ENCODE results near the gene MSN.
"Not testable (repeated sequence)": the region's sequence is repeated elsewhere in the genome, so short reads cannot be mapped to it uniquely, and the experiment has no call there.

MSN gene

DNA sequence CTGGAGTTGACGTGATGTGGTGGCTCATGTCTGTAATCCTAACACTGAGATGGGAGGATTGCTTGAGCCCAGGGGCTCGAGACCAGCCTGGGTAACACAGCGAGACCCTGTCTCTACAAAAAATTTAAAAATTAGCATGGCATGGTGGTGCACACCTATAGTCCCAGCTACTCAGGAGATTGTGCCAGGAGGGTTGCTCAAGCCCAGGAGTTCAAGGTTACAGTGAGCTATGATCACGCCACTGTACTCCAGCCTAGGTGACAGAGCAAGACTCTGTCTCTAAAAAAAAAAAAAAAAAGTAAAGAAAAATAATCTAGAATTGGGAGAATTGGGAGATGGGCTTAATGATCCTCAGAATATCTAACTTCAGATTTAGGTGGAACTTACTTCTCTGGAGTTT is 51.1 kb downstream of the MSN start:
- DNase-seq, result no peak

DNA sequence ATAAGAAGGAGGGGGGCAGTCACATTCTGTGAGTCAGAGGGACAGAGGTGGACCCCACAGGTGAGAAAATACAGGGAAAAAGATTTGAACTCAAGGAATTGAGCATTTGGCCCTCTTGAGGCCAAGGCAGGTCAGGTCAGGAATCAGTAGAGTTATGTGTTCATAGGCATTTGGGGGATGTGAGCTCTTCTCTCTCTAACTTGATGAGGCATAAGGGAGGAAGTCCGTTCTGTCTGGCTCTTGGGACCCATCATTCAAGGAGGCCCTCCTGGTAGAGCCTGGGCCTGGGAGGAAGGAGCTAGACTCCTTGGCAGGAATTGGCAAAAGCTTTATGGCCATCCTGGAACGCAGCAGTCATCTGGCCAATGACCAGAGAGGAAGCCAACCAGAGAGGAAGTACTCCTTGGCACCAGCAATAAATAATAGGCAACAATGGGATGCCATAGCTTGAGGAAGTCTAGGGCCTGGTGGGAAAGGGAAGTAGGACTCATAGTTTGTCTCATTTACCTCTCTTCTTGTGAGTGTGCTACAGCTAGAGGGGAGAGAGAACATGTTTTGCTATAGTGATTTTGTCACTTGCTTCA is 53.0 kb downstream of the MSN start:
- DNase-seq, result no peak

DNA sequence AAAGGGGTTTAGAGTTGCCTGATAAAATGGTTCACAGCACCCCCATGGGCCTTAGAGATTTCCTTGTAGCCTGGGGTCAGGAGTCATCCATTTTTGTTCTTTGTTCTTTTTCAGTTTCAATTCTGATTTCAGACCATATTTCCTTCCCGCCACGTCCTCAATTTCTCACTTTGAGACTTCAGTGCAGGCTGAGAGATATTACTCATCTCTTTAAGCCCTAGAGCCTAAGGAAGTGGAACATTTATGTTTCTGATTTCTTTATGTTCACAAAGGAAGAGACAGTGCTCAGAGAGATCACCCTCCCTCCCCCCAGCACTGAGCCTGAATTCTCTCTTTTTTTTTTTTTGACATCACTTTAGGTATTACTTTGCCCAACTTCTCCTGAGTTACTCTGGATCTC is 56.3 kb downstream of the MSN start:
- DNase-seq, result no peak

DNA sequence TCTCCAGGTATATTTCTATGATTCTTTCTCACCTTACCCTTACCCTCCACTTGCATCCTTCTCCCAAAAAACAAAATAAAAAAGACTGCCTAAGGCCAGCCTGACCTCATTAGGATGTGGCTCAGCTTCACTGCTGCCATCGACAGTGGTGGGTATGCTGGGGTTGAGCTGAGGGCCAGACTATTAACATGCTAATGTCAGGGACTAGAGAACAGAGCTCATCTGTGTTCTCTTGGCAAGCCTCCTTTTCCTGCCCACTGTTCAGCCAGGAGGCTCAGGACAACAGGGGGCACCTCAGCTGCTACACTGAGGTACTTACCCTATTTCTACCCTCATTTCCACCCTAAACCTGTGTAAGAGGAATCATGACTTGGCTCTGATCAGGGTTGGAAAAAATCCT is 59.3 kb downstream of the MSN start:
- DNase-seq, result peak in 16 of 51 donors; percentile 0 to 34 (median 6)

DNA sequence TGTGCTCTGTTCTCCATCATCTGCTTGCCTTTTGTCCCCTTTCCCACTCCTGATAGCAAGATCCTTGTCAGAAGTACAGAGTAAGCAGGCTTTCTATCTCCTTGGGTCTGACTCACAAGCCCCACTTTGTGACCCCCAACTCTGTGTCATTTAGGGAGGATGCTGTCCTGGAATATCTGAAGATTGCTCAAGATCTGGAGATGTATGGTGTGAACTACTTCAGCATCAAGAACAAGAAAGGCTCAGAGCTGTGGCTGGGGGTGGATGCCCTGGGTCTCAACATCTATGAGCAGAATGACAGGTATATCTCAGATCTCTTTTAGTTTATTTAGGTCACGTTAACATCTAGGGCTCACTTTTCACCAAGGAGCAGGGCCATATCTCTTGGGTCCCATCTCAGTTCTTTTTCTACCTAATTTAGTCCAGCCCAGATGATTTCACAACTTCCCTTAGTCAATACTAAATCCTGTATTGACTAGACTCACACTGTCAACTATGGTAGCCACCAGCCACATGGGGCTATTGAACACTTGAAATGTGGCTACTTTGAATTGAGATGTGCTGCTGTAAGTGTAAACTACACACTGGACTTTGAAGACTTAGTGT is 64.3 kb downstream of the MSN start:
- no peak for DNase-seq

DNA sequence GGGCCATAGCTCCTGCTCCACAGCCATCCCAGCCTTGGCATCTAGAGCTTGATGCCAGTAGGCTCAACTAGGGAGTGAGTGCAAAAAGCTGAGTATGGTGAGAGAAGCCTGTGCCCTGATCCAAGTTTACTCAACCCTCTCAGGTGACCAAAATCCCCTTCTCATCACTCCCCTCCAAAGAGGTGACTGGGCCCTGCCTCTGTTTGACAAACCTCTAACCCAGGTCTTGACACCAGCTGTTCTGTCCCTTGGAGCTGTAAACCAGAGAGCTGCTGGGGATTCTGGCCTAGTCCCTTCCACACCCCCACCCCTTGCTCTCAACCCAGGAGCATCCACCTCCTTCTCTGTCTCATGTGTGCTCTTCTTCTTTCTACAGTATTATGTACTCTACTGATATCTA is 73.5 kb downstream of the MSN start:
- no peak for DNase-seq

DNA sequence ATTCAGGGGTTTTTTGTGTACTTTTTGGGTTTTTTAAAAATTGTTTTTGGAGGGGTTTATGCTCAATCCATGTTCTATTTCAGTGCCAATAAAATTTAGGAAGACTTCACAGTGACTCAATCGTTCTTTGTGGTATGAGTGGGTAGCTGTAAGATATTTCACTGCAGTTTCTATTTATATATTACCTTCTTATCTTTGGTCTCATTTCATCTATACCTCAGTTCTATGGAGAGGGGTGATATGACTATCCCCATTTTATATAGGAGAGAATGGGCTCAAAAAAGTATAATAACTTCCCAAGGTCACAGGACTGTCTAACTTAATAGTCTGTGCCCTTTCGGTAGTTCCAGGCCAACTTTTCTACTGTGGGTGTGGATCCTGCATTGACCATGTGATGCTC is 74.4 kb downstream of the MSN start:
- DNase-seq, result no peak

DNA sequence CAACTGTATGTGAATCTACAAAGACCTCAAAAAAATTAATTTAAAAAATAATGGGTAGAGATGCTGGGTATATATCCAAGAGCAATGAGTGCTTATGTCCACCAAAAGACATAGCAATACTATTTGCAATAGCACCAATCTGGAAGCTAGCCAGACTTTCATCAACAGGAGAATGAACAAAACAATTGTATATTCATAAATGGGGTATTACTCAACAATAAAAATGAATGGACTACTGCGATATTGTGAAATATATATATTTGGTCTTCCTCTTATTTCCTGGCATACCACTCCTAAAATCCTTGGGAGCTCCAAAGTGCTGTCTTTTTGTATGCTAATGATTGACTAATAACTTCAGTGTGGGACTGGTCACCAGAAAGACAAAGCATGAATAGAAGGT is 77.5 kb downstream of the MSN start:
- DNase-seq, result no peak

DNA sequence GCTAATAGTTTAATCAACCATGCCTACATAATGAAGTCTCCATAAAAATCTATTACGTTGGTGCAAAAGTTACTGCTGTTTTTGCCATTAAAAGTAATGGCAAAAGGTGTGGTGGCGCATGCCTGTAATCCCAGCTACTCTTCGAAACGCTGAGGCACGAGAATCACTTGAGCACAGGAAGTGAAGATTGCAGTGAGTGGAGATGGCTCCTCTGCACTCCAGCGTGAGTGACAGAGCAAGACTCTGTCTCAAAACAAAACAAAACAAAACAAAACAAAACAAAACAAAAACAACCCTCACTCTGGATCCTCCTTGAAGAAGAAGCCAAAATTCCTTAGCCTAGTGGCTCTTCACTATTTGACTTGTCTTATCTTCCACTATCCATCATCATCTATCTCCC is 78.0 kb downstream of the MSN start:
- DNase-seq, result no peak

DNA sequence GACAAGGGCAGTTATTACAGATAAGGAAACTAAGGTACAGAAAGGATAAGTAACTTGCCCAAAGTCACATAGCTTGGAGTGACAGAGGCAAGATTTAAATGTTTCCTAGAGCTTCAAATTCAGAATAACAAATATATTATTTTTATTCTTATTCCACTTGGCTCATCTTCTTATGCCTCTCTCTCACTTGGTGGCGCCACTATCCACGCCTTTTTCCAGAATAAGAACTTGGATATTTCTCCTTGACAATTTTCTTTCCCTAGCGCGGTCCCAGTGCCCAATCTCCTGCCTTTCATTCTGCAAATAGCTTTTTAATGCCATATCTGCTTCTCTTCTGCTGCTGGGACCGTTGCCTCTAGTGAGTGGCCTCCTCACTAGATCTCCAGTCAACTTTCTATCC is 78.5 kb downstream of the MSN start:
- no peak for DNase-seq

DNA sequence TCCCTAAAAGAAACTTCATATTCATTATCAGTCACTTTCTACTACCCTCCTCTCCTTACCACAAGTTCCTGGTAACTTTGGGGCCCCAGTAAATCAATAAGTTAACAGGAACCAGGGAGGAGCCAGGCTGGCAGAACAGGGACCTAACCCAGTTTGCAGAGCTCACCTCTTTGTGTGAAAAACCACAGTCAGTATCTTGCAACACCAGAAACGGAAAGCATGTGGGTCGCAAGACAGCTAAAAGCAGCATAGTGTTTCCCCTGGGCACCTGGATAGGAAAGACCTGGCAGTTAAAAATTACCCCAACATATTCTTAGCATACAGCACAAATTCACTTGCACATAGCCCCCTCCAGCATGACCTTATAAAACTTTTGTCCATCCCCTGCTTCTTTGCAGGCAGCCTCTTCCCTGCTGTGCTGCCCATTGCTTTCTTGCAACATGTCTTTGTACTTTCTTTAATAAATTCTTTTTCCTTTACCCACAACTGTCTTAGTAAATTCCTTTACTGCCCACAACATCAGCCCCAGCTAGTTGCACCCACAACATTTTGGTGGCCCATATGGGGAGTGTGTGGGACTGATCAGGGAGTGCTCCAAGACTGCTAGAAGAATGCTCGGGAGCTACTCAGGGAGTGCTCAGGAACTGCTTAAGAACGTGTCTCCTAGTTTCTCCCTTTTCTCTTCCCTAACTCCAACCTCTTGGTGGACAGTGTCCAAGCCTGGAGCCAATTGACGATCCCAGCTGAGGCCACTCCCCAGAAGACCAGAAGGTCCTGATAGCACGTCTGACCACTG is 83.4 kb downstream of the MSN start:
- no peak for DNase-seq

DNA sequence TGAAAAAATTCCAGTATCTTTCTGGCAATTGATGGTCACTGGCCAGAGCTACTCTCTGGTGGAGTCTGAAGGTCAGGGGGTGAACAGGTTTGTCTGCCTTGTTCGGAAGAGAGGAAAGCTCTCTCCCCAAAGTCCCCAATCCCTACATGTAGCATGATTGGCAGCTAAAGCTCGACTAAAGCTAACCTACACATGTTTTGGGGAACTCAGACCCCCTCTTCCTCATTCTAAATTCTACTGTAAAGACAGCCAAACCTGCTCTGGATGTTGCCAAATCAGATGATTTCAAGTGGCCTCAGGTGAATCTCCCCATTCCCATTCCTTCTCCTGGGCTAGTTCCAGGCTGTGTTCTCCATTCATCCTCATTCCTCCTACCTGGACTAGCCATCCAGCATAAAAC is 84.1 kb downstream of the MSN start:
- peak in 1 of 51 donors; percentile 0 for DNase-seq

DNA sequence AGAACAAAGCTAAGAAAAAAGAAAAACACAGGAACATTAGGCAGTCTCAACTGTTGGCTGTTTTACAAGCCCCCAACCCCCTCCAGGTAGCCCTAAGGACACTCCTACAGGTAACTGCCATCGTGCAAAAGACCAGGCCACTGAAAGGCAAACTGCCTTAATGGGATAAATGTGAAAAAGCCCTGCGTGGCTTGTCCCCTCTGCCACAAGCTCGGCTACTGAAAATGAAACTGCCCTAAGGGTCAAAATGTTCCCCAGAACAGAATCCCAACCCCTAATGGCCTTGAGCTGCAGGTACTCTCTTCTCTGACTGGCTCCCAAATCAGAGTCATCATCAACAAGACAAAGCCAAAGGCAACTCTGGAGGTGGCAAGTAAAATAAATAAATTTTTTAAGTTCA is 84.8 kb downstream of the MSN start:
- no peak for DNase-seq

DNA sequence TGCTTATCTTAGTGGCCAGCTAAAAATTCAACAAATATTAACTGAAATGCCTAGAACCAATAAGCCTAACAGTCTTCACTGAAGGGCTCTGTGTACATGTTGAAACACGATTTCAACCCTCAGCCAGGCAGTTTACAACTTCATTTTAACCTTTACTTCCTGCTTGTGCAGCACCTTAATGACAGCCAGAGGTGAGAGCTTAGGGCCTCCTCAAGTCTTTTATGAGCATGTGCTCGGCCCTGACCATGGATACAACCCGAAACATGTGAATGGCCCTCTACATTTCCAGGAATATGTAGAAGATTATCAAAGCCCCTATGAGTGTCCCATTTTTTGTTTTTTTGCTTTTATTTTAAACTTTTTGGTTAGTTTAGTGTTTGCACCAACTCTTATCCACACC is 88.3 kb downstream of the MSN start:
- DNase-seq, result no peak

DNA sequence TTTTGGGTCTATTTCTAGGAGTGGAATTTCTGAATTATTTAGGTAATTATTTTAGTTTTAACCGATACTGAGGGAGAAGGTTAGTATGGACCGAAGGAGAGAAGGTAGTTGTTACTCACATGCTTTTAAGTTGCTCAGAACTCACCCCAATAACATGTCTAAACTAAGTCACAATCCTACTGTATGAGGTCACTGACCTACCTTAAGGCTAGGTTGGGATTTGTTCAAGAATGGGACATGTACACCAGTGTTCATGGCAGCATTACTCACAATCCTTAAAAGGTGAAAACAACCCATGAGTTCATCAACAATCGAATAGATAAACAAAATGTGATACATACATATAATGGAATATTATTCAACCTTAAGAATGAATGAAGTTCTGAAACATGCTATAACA is 90.5 kb downstream of the MSN start:
- no peak for DNase-seq

DNA sequence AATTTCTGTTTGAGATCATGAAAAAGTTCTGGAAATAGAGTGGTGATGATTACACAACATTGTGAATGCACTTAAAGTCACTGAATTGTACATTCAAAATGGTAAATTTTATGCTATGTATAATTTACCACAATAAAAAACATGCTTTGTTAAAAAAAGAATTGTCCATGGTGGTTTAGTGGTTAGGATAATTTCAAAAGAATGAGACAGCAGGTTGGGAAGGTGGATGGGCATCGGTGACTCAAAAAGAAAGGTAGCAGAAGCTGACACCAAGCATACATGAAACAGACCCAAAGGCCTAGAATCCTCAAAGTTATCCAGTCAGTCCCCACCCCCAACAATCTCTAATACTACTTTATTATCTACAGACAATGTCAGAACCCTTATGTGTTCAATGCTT is 91.1 kb downstream of the MSN start:
- no peak for DNase-seq

DNA sequence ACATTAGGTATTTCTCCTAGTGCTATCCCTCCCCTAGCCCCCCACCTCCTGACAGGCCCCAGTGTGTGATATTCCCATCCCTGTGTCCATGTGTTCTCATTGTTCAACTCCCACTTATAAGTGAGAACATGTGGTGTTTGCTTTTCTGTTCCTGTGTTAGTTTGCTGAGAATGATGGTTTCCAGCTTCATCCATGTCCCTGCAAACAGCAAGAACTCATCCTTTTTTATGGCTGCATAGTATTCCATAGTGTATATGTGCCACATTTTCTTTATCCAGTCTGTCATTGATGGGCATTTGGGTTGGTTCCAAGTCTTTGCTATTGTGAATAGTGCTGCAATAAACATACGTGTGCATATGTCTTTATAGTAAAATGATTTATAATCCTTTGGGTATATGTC is 92.1 kb downstream of the MSN start:
- not testable (repeated sequence) for DNase-seq

DNA sequence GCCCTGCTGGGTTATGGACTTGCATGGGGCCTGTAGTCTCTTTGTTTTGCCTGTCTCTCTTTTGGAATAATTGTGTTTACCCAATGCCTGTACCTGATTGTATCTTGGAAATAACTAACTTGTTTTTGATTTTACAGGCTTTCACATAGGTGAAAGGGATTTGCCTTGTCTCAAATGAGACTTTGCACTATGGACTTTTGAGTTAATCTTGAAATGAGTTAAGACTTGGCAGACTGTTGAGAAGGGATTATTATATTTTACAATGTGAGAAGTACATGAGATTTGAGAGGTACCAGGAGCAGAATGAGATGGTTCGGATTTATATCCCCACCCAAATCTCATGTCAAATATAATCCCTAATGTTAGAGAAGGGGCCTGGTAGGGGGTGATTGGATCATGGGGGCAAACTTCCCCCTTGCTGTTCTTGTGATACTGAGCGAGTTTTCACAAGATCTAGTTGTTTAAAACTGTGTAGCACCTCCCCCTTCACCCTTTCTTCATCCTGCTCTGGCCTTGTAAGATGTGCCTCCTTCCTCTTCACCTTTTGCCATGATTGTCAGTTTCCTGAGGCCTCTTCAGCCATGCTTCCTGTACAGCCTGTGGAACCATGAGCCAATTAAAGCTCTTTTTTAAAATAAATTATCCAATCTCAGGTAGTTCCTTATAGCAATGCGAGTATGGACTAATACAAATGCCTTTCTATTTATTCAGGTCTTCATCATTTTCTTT is 102.3 kb downstream of the MSN start:
- no peak for DNase-seq

DNA sequence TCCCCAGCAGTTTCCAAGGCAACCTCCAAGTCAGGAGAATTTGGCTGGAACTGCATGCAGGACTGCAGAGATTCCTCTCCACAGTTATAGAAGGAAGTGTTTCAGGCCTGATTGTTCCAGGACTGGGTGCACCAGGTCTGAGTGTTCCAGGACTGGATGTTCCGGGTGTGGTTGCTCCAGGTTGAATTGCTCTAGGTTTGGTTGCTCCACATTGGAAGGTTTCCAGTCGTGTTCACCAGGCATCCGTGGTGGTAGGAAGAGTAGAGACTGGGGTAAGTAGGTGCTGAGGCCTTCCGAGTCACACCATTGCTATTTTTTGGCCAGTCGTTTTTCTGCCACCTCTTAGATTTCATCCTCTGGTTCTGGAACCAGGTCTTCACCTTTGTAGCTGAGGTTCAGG is 105.4 kb downstream of the MSN start:
- no peak for DNase-seq

DNA sequence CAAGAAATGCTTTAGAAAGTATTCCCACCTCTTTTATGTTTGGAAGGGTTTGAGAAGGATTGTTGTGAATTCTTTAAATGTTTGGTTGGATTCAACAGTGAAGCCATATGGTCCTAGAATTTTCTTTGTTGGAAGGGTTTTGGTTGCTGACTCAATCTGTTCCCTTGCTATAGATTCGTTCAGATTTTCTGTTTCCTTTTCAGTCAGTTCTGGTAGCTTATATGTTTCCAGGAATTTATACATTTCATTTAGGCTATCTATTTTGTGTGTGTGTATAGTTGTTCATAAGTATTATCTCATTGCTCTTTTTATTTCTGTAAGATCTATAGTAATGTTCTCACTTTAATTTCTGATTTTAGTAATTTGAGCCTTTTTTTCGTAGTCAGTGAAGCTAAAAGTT is 114.4 kb downstream of the MSN start:
- DNase-seq, result no peak

DNA sequence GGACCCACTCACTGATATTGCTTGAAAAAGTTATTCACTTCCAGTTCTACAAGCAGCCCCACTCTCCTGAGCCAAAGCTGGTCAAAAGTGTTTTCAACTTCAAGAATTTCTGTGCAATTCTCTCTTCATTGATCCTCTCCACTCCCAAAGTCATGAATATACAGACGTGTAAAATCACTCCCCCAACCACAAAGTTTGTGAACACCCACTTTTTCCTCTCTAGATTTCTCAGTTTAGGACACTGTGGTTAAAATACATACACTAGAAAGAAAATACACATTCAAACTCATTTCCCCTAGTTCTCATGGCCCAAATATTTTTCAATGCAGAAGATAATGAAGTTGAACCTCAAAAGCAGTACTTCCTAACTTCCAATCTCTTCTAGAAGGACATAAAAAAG is 116.3 kb downstream of the MSN start:
- no peak for DNase-seq

Data from hypothalamus (tissue), 51 donors.